Adrenal gland (tissue), 12 donors: ENCODE measurements around the gene HSPB9. TPM values are rescaled to one million over a fixed set of nuclear protein-coding genes. Genes with fewer than 3 reads are reported as not detected.
A peak's percentile ranks its signal among the peaks of the same experiment; 100 is the strongest.
"Not testable (repeated sequence)": the region's sequence is repeated elsewhere in the genome, so short reads cannot be mapped to it uniquely, and the experiment has no call there.

Experiments used
- DNase-seq, 7 donors: peaks; one replicate each; pipeline ENCODE4 v3.0.0-alpha.2; 2019 to 2020
- H3K27ac ChIP-seq, 5 donors: fragments of 200-600 bp; sonication (generic) in 4 of 5; 1 replicate in 3 of 5; 2 replicates in 2 of 5; pipeline versions ENCODE4 v1.5.1 to v1.8.0; 2016 to 2020; ENCODE audit warnings: mild to moderate bottlenecking in 1 of 5
- H3K27me3 ChIP-seq: fragments of 200-600 bp; 2 replicates; pipeline ENCODE4 v1.8.0; 2021
- H3K36me3 ChIP-seq, 2 donors: fragments of 200-600 bp; replicated peaks in 1 of 2; 1 replicate in 1 of 2; 2 replicates in 1 of 2; pipeline versions ENCODE4 v1.5.1 to v1.8.0; 2018 to 2022
- H3K4me1 ChIP-seq, 2 donors: fragments of 200-600 bp; replicated peaks in 1 of 2; 1 replicate in 1 of 2; 2 replicates in 1 of 2; pipeline versions ENCODE4 v1.5.1 to v1.8.0; 2018 to 2021
- H3K4me3 ChIP-seq, 4 donors: fragments of 200-600 bp; sonication (generic) in 3 of 4; one replicate each; pipeline ENCODE4 v1.5.1; 2016 to 2018
- H3K9me3 ChIP-seq, 3 donors: fragments of 200-600 bp; sonication (generic) in 1 of 3; replicated peaks in 1 of 3; 1 replicate in 2 of 3; 2 replicates in 1 of 3; pipeline versions ENCODE4 v1.5.1 to v1.8.0; 2016 to 2021
- POLR2A ChIP-seq, 2 donors: fragments of 450-650 bp; IDR thresholded peaks; one replicate each; pipeline ENCODE4 v1.6.1; 2017; ENCODE audit warnings: antibody characterized with exemption in 2 of 2, mild to moderate bottlenecking in 2 of 2, moderate library complexity in 1 of 2
- WGBS, 4 donors: extraction: QIAGEN DNeasy Blood & Tissue Kit in 2 of 4; methylation state at CpG; one replicate each; pipeline versions ENCODE4 v1.1.5 to v1.1.7; 2013 to 2017; 5-methylcytosine and 5-hydroxymethylcytosine counted together
- intact Hi-C, 2 donors: fragments of 100-400 bp; cut with DNase I; formaldehyde crosslinking; loops; one replicate each; pipeline versions ENCODE4 v1.14.1 to v1.15.0; 2022 to 2023
- polyA plus RNA-seq, 3 donors: library from polyadenylated mRNA; stranded (reverse); fragments of 200-250 nt in 2 of 3; fragments of 350-450 nt in 1 of 3; fragmentation: Illumina TruSeq in 1 of 3; extraction: RNeasy Lipid Tissue Mini Kit (QIAGEN cat#74804) in 1 of 3; gene quantifications; one replicate each; pipeline ENCODE4 v1.2.3, GENCODE V29; 2013 to 2014
- total RNA-seq, 9 donors: library from RNA; depleted of rRNA in 4 of 9; stranded (reverse); fragments of >200 nt in 4 of 9; fragments of 120-200 nt in 1 of 9; fragmentation: NEBNext Ultra II Directional in 1 of 9; extraction: Animal tissue kit (Norgen Biotek cat#: 25700) in 1 of 9; gene quantifications; one replicate each; pipeline versions ENCODE4 v1.1.0 to v1.2.4, GENCODE V29; 2013 to 2023
- TF ChIP-seq, protein P1 (sequence below), 6 experiments: fragments of 450-650 bp in 4 of 6; fragments of 200-600 bp in 2 of 6; sonication (generic) in 1 of 6; IDR thresholded peaks; 1 replicate in 5 of 6; 2 replicates in 1 of 6; pipeline versions ENCODE4 v1.5.1 to v1.8.0; 2016 to 2021; ENCODE audit warnings: antibody characterized with exemption in 6 of 6, mild to moderate bottlenecking in 2 of 6, moderate library complexity in 1 of 6
- donor health status: healthy with polysubstance abuse.
- donor health status: Bipolar disorder and iron deficiency.
- donor health status: DM: yes; HTN: yes; CAD: no.
- donor health status: DM: no; HTN: no; CAD: no.
- donor health status: DM: no; HTN: no; CAD: no.
- donor health status: DM: yes; HTN: yes; CAD: no.

The HSPB9 gene
- total and polyA plus RNA-seq, 12 donors, result 0.14 to 0.72 (median 0.20) TPM; not detected in 5

DNA sequence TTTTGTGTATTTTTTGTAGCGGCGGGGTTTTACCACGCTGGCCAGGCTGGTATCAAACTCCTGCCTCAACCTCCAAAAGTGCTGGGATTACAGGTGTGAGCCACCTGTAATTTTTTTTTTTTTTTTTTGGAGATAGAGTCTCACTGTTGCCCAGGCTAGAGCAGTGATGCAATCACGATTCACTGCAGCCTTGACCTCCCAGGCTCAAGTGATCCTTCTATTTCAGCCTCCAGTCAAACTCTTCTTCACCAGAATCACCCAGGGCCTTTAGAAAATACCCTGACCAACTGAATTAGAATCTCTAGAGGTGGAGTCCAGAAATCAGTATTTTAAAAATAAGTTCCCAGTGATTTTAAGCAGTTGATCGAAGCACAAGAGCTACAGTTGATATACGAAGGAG is 12.5 kb downstream of the HSPB9 start:
- H3K9me3 ChIP-seq, result no peaks in the 10 kb centered on the region
- WGBS, 4 donors, result 70 to 76% (median 75%) methylated on average over 6 of the region's 6 CpGs
- H3K4me1 ChIP-seq, result peaks cover 67 to 95% of the 10 kb centered on the region in 2 donors
- H3K4me3 ChIP-seq, result peak overlapping the region in 1 of 4 donors; percentile 5
- H3K27me3 ChIP-seq, result no peaks in the 10 kb centered on the region
- DNase-seq, result no peak
- H3K36me3 ChIP-seq, result peaks cover 0 to 2% of the 10 kb centered on the region in 2 donors
- peak overlapping the region; percentile 74 to 93 (median 80) for H3K27ac ChIP-seq
- TF ChIP-seq, protein P1, sequence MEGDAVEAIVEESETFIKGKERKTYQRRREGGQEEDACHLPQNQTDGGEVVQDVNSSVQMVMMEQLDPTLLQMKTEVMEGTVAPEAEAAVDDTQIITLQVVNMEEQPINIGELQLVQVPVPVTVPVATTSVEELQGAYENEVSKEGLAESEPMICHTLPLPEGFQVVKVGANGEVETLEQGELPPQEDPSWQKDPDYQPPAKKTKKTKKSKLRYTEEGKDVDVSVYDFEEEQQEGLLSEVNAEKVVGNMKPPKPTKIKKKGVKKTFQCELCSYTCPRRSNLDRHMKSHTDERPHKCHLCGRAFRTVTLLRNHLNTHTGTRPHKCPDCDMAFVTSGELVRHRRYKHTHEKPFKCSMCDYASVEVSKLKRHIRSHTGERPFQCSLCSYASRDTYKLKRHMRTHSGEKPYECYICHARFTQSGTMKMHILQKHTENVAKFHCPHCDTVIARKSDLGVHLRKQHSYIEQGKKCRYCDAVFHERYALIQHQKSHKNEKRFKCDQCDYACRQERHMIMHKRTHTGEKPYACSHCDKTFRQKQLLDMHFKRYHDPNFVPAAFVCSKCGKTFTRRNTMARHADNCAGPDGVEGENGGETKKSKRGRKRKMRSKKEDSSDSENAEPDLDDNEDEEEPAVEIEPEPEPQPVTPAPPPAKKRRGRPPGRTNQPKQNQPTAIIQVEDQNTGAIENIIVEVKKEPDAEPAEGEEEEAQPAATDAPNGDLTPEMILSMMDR (IDR thresholded peaks at IDR 0.05), result no peak
- no peak for TF ChIP-seq POLR2A (IDR thresholded peaks at IDR 0.05)
- intact Hi-C loops, result no loop called here

DNA sequence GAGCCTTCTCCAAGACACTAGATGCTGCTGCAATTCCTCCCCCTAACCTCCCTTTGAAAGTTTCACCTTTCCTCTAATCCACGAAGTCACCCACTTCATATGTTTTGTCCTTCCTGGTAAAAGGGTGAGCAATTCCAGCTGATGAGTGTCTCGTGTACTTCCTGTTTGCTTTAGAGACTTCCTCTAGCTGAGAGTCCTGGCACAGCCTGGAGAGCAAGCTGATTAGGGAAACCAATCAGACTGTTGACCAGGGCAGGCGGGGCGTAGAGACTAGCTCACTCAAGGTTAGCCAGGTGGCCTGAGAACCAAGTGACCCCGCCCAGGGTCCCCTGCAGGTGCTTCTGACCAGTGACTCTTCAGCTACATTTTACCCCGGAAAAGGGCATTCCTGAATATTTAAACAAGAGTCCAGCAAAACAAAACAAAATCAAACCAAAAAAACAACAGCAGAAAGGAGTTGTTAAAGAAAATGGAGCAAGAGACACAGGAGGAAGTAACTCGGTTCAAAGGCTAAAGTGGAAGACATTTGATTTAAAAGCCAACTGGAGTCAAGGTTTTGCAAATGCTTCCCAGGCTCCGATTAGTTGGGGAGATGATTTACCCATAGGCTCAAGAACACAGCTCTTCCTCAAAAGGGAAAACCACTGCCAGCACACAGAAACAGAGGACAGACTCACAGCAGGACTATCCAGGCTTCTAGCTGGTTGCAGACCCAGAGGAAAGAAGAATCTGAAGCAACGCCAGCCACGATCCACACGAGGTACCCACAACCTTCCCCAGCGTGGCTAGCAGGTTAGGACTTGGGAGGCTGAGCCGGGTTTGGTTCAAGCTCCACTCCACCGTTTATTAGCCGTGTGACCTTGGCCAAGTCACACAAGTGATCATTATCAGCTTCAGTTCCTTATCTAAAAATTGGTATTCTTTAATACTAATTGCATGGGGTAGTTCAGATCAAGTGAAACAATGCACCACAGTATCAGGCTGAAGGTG is 13.4 kb downstream of the HSPB9 start:
- WGBS, 4 donors, result 15 to 22% (median 19%) methylated on average over 12 to 15 of the region's 15 CpGs
- H3K4me1 ChIP-seq, result peaks cover 61 to 88% of the 10 kb centered on the region in 2 donors
- intact Hi-C loops, result no loop called here
- H3K36me3 ChIP-seq, result peaks cover 0 to 1% of the 10 kb centered on the region in 2 donors
- TF ChIP-seq, protein P1 (IDR thresholded peaks at IDR 0.05), result no peak
- peak in 1 of 2 donors; percentile 43 for TF ChIP-seq POLR2A (IDR thresholded peaks at IDR 0.05)
- H3K9me3 ChIP-seq, result no peaks in the 10 kb centered on the region
- no peaks in the 10 kb centered on the region for H3K27me3 ChIP-seq
- H3K4me3 ChIP-seq, result peak overlapping the region in 1 of 4 donors; percentile 35
- peak overlapping the region; percentile 74 to 93 (median 80) for H3K27ac ChIP-seq
- DNase-seq, result peak in 6 of 7 donors; percentile 84 to 92 (median 87)

DNA sequence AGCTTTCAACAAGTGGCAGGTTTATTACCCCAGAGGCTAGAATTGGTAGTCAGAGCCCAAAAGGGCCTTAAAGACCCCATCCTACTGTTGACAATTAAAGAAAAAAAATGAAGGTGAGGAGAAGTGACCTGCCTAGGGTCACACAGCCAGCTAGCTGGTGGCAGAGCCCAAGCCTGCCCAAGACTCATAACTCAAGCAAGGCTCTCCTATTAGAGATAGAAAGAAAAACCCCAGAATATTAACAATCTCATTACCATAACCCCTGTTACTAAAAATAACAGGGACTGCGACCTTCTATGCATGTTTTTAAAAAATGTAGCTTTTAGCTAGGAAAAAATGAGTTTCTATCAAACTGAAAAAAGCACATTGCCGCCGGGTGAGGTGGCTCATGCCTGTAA is 14.0 kb downstream of the HSPB9 start:
- Histone ChIP-seq H3K27ac (peak overlapping the region; percentile 74 to 93 (median 80)), H3K9me3 (no peaks in the 10 kb centered on the region), H3K27me3 (no peaks in the 10 kb centered on the region), H3K4me1 (peaks cover 54 to 88% of the 10 kb centered on the region in 2 donors), H3K36me3 (peaks cover 0 to 8% of the 10 kb centered on the region in 2 donors), H3K4me3 (peak overlapping the region in 1 of 4 donors; percentile 35)
- 27 to 49% (median 41%) methylated on average over 3 of the region's 3 CpGs for WGBS, 4 donors
- intact Hi-C loops, result no loop called here
- TF ChIP-seq, protein P1 (IDR thresholded peaks at IDR 0.05), result no peak
- TF ChIP-seq POLR2A (IDR thresholded peaks at IDR 0.05), result no peak
- DNase-seq, result no peak

DNA sequence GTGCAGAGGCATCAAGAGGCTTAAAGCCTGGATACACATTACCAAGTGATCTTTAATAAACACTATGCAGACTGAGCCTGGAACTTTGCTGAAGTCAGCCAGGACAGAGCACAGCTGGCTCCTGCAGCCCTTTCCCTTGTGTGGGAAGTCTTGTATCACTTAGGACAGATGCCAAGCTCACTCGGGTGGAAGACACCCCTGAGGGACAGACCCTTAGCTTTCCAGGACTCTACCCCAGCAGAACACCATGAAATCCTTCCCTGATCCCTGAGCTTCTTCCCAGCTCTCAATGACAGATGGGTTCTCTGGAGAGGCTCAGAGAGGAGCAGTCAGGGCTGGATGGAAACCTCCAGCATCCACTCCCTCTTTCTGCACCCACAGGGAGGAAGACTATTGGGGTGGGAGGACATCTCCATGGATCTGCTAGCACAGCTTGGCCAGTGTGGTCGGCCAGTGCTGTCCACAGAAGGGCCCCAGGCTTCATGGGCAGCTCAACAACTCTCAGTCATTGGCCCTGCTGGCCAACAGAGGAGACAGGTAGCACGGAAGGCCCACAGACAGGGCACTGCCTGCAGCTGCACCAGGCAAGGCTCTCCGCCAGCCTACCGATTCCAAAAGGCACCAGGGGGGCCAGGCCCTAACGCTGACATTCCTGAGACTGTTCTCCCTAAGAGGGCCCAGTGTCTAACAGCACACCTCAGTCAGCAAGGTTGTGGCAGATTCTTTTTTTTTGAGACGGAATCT is 16.3 kb downstream of the HSPB9 start:
- Histone ChIP-seq H3K4me3 (no peak overlapping the region), H3K27ac (peak overlapping the region in 2 of 5 donors; percentile 43 to 70), H3K27me3 (no peaks in the 10 kb centered on the region), H3K4me1 (peaks cover 49 to 85% of the 10 kb centered on the region in 2 donors), H3K9me3 (no peaks in the 10 kb centered on the region), H3K36me3 (peaks cover 0 to 10% of the 10 kb centered on the region in 2 donors)
- intact Hi-C loops, result no loop called here
- 49 to 81% (median 79%) methylated on average over 2 to 7 of the region's 7 CpGs for WGBS, 4 donors
- TF ChIP-seq, protein P1 (IDR thresholded peaks at IDR 0.05), result no peak
- no peak for TF ChIP-seq POLR2A (IDR thresholded peaks at IDR 0.05)
- DNase-seq, result no peak

DNA sequence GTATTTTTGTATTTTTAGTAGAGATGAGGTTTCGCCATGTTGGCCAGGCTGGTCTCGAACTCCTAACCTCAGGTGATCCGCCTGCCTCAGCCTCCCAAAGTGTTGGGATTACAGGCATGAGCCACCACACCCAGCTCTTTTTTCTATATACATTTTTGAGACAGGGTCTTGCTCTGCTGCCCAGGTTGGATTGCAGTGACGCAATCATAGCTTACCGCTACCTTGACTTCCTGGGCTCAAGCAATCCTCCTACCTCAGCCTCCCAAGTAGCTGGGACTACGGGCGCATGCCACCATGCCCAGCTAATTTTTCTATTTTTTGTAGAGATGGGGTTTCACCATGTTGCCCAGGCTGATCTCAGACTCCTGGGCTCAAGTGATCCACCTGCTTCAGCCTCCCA is 18.1 kb downstream of the HSPB9 start:
- DNase-seq, H3K27me3 ChIP-seq, intact Hi-C loops, H3K4me3 ChIP-seq, H3K9me3 ChIP-seq: not testable (repeated sequence)
- peaks cover 0 to 10% of the 10 kb centered on the region in 2 donors for H3K36me3 ChIP-seq
- H3K4me1 ChIP-seq, result peaks cover 38 to 71% of the 10 kb centered on the region in 2 donors
- 90 to 99% (median 94%) methylated on average over 7 of the region's 7 CpGs for WGBS, 4 donors
- peak overlapping the region in 1 of 5 donors; percentile 9 for H3K27ac ChIP-seq
